ENCODE measurements around the gene RAB29. TPM values are rescaled to one million over a fixed set of nuclear protein-coding genes. Genes with fewer than 3 reads are reported as not detected.

Gene RAB29
- total and polyA plus RNA-seq, 12 donors, result 5.6 to 23.1 (median 15.5) TPM

- DNase-seq (peak in 1 of 2 donors; percentile 36), ATAC-seq (peak; percentile 2 to 40 (median 22))
- H3K36me3 ChIP-seq, result peaks cover 0 to 28% (median 11%) of the 10 kb centered on the region in 9 donors
- peak overlapping the region; percentile 65 to 93 (median 77) for H3K4me3 ChIP-seq
- H3K9me3 ChIP-seq, result no peaks in the 10 kb centered on the region
- H3K27me3 ChIP-seq, result peaks cover 0 to 8% (median 0%) of the 10 kb centered on the region in 7 donors
- peak overlapping the region; percentile 69 to 95 (median 92) for H3K27ac ChIP-seq
- H3K4me1 ChIP-seq, result peaks cover 0 to 69% (median 39%) of the 10 kb centered on the region in 9 donors
- intact Hi-C loops (cut with DNase I), result loop anchor here in 5 of 10 donors (2.0 to 5.0 kb wide), 3 partner anchors 64 to 105 kb away; no protein-coding TSS in a partner anchor
- TF ChIP-seq, protein P1, sequence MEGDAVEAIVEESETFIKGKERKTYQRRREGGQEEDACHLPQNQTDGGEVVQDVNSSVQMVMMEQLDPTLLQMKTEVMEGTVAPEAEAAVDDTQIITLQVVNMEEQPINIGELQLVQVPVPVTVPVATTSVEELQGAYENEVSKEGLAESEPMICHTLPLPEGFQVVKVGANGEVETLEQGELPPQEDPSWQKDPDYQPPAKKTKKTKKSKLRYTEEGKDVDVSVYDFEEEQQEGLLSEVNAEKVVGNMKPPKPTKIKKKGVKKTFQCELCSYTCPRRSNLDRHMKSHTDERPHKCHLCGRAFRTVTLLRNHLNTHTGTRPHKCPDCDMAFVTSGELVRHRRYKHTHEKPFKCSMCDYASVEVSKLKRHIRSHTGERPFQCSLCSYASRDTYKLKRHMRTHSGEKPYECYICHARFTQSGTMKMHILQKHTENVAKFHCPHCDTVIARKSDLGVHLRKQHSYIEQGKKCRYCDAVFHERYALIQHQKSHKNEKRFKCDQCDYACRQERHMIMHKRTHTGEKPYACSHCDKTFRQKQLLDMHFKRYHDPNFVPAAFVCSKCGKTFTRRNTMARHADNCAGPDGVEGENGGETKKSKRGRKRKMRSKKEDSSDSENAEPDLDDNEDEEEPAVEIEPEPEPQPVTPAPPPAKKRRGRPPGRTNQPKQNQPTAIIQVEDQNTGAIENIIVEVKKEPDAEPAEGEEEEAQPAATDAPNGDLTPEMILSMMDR (IDR thresholded peaks at IDR 0.05), result no peak
- 0 to 1% methylated on average over 13 to 16 of the region's 16 CpGs for WGBS, 2 donors
These were observed 37.1 kb upstream of the RAB29 start for GRCh38 chr1:205812271-205812877.

DNA sequence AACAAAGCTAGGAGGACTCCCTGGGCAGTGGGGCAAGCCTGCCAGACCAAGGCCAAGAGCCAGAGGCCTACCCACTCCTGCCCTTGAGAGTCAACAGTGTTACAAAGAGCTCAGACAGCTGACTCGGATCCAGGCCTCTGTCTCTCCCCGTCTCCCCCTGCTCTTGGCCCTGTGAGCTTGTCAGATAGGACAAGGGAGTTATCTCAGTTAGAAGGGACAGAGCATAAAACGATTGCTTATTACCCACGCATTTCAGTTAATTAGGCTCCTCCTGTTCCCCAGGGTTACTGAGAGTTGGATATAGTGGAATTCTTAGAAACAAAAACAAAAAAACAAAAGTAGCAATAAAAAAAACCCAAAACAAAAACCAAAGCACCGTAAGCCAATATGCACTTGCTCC is 36.4 kb upstream of the RAB29 start:
- peak overlapping the region; percentile 65 to 93 (median 77) for H3K4me3 ChIP-seq
- WGBS, 2 donors, result 10 to 21% methylated on average over 5 of the region's 5 CpGs
- H3K36me3 ChIP-seq, result peaks cover 0 to 28% (median 11%) of the 10 kb centered on the region in 9 donors
- peak overlapping the region; percentile 69 to 95 (median 92) for H3K27ac ChIP-seq
- TF ChIP-seq, protein P1 (IDR thresholded peaks at IDR 0.05), result no peak
- H3K4me1 ChIP-seq, result peaks cover 0 to 70% (median 46%) of the 10 kb centered on the region in 9 donors
- H3K27me3 ChIP-seq, result peaks cover 0 to 8% (median 0%) of the 10 kb centered on the region in 7 donors
- DNase-seq (peak; percentile 65 to 73), ATAC-seq (peak; percentile 26 to 70 (median 64))
- no peaks in the 10 kb centered on the region for H3K9me3 ChIP-seq
- intact Hi-C loops (cut with DNase I), result loop anchor here in 5 of 10 donors (2.0 to 5.0 kb wide), 3 partner anchors 63 to 106 kb away; no protein-coding TSS in a partner anchor

DNA sequence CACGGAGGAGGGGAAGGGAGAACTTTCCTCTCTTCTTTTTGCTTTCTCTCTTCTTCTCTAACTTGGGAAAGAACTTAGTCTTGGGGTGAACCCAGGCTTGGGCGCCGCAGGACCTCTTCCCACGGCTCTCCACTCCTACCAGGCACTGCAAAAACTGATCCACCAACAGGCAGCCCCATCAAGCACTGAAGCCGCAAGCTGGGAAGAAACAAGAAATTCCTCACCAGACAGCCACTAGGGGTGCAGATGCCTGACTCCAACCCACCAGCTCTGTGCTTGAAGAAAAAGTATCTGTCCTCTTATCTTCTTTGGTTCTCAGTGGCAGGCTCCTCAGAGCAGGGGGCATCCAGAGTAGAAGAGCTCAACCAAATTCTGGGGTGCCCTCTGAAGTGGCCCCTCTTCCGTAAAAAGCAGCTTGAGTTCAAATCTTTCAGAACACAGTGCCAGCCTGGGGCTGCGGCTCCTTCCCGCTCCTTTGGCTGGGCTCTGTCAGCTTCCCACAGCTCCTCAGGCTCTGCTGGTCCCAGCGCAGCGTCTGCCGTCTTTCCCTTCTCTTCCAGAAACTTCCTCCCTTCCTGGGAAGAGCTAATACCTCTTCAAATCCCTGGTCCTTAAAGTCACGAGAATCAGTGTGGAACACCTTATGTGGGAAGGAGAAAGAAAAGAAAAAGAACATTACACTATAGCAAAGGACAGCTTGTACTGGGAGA is 35.3 kb upstream of the RAB29 start:
- WGBS, 2 donors, result 43 to 63% methylated on average over 12 of the region's 12 CpGs
- no peak for ATAC-seq
- H3K9me3 ChIP-seq, result no peaks in the 10 kb centered on the region
- no peak for DNase-seq
- peaks cover 0 to 36% (median 11%) of the 10 kb centered on the region in 9 donors for H3K36me3 ChIP-seq
- H3K27ac ChIP-seq, result peak overlapping the region; percentile 45 to 95 (median 92)
- H3K27me3 ChIP-seq, result peaks cover 0 to 8% (median 0%) of the 10 kb centered on the region in 7 donors
- H3K4me1 ChIP-seq, result peaks cover 0 to 74% (median 57%) of the 10 kb centered on the region in 9 donors
- intact Hi-C loops (cut with DNase I), result loop anchor here in 5 of 10 donors (5.0 kb wide), 2 partner anchors 102 to 107 kb away; no protein-coding TSS in a partner anchor
- TF ChIP-seq, protein P1 (IDR thresholded peaks at IDR 0.05), result peak in 2 of 9 donors; percentile 9 to 23
- H3K4me3 ChIP-seq, result peak overlapping the region; percentile 65 to 93 (median 77)

DNA sequence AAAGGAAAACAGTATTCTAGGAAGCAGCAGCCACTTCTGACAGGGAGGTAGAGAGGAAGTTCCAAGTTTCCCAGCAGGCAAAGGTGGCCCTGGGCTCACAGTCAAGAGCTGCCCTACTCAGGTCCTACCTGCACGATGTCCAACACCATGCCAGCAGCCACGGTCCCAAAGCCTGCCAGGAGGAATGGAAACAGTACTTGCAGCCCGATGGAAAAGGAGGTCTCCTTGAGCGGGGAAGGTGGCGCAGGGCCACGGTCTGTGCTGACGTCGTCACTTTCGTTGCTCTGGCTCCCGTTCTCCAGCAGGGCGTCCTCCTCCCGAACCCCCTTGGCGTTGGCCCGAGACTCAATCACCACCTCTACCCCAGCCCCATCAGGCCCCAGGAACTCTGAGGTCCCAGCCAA is 34.7 kb upstream of the RAB29 start:
- peak overlapping the region; percentile 65 to 93 (median 77) for H3K4me3 ChIP-seq
- peaks cover 0 to 8% (median 0%) of the 10 kb centered on the region in 7 donors for H3K27me3 ChIP-seq
- ATAC-seq (peak in 4 of 8 donors; percentile 2 to 58 (median 26)), DNase-seq (peak in 1 of 2 donors; percentile 70)
- peak overlapping the region; percentile 45 to 95 (median 92) for H3K27ac ChIP-seq
- peaks cover 0 to 80% (median 63%) of the 10 kb centered on the region in 9 donors for H3K4me1 ChIP-seq
- WGBS, 2 donors, result 53 to 65% methylated on average over 14 of the region's 14 CpGs
- TF ChIP-seq, protein P1 (IDR thresholded peaks at IDR 0.05), result no peak
- intact Hi-C loops (cut with DNase I), result loop anchor here in 6 of 10 donors (5.0 to 10.0 kb wide), 5 partner anchors 87 to 295 kb away; no protein-coding TSS in a partner anchor
- peaks cover 0 to 43% (median 11%) of the 10 kb centered on the region in 9 donors for H3K36me3 ChIP-seq
- H3K9me3 ChIP-seq, result no peaks in the 10 kb centered on the region

Data from heart right ventricle (tissue), 16 donors.